ENCODE results near the gene PRODH. TPM values are rescaled to one million over a fixed set of nuclear protein-coding genes. Genes with fewer than 3 reads are reported as not detected.

Gene PRODH
- total RNA-seq, 1 donor from 2014 or later: 1.8 TPM

DNA sequence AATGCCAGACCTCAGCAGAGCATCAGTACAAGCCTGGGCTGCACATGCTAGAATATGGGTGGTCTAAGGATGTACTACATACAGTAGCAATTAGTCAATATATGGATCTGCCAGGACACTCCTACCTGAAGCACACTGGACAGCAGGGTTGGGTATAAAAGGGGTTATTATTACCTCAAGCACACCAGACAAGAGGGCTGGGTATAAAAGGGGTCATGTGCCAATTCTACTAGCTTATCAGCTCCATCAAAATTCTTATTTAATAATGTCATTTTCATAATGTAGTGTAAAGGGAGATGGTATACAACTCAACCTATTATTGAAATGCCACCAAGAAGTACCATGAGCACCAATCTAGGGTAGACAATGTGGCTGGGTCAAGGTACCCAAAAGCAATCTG is 44.7 kb upstream of the PRODH start:
- Mint-ChIP-seq H3K27me3 (ENCODE audit: unreplicated experiment) (no peaks in the 10 kb centered on the region), H3K27ac (ENCODE audit: unreplicated experiment) (no peak overlapping the region), H3K4me1 (ENCODE audit: unreplicated experiment) (no peaks in the 10 kb centered on the region), H3K36me3 (ENCODE audit: low read depth, unreplicated experiment) (no peaks in the 10 kb centered on the region), H3K9me3 (ENCODE audit: unreplicated experiment) (no peaks in the 10 kb centered on the region), H3K4me3 (ENCODE audit: unreplicated experiment) (no peak overlapping the region)
- no peak for DNase-seq (ENCODE audit: low spot score)
- TF ChIP-seq, protein P1, sequence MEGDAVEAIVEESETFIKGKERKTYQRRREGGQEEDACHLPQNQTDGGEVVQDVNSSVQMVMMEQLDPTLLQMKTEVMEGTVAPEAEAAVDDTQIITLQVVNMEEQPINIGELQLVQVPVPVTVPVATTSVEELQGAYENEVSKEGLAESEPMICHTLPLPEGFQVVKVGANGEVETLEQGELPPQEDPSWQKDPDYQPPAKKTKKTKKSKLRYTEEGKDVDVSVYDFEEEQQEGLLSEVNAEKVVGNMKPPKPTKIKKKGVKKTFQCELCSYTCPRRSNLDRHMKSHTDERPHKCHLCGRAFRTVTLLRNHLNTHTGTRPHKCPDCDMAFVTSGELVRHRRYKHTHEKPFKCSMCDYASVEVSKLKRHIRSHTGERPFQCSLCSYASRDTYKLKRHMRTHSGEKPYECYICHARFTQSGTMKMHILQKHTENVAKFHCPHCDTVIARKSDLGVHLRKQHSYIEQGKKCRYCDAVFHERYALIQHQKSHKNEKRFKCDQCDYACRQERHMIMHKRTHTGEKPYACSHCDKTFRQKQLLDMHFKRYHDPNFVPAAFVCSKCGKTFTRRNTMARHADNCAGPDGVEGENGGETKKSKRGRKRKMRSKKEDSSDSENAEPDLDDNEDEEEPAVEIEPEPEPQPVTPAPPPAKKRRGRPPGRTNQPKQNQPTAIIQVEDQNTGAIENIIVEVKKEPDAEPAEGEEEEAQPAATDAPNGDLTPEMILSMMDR (IDR thresholded peaks at IDR 0.05; ENCODE audit: unreplicated experiment): no peak

DNA sequence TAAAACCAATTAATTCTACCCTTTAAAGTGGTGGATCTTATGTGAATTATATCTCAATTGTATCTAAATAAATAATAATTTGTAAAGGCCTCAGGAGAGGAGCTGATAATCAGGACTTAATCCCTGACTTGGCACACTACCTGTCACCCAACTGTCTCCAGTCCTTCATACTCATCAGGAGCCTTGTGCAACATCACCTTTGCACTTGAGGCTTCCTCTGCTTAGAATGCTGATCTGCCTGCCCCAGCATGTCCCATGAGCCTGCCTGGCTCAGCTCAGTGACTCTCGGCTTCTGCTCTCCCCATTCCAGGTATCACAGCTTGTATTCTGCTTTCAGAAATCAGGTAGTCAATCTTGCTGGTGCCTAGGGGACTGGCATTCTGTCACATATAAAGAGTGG is 43.9 kb upstream of the PRODH start:
- Mint-ChIP-seq H3K4me3 (ENCODE audit: unreplicated experiment) (no peak overlapping the region), H3K4me1 (ENCODE audit: unreplicated experiment) (no peaks in the 10 kb centered on the region), H3K36me3 (ENCODE audit: low read depth, unreplicated experiment) (no peaks in the 10 kb centered on the region), H3K9me3 (ENCODE audit: unreplicated experiment) (no peaks in the 10 kb centered on the region), H3K27me3 (ENCODE audit: unreplicated experiment) (no peaks in the 10 kb centered on the region), H3K27ac (ENCODE audit: unreplicated experiment) (no peak overlapping the region)
- DNase-seq (ENCODE audit: low spot score): no peak
- TF ChIP-seq, protein P1 (IDR thresholded peaks at IDR 0.05; ENCODE audit: unreplicated experiment): no peak

DNA sequence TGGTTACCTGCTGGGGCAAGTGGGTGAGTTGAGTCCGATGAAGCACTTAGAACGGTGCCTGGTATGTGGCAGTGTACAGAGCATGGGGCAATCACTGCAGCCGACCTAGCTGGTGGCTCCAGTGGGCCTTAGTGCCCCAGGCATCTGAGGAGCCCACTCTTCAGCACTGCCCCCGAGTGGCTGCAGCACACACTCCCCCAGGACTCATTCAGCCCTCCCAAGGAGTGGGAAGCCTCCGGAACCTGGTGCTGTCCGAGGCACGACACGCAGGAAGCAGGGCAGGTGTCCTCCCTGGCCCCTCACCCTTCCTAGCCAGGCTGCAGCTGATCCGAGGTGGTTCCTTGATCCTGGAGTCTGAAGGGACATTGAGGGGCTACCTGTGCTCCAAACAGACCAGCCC is 42.4 kb upstream of the PRODH start:
- TF ChIP-seq, protein P1 (IDR thresholded peaks at IDR 0.05; ENCODE audit: unreplicated experiment): no peak
- no peaks in the 10 kb centered on the region for H3K36me3 Mint-ChIP-seq (ENCODE audit: low read depth, unreplicated experiment)
- no peaks in the 10 kb centered on the region for H3K4me1 Mint-ChIP-seq (ENCODE audit: unreplicated experiment)
- H3K4me3 Mint-ChIP-seq (ENCODE audit: unreplicated experiment): no peak overlapping the region
- H3K27me3 Mint-ChIP-seq (ENCODE audit: unreplicated experiment): no peaks in the 10 kb centered on the region
- no peaks in the 10 kb centered on the region for H3K9me3 Mint-ChIP-seq (ENCODE audit: unreplicated experiment)
- no peak for DNase-seq (ENCODE audit: low spot score)
- no peak overlapping the region for H3K27ac Mint-ChIP-seq (ENCODE audit: unreplicated experiment)

DNA sequence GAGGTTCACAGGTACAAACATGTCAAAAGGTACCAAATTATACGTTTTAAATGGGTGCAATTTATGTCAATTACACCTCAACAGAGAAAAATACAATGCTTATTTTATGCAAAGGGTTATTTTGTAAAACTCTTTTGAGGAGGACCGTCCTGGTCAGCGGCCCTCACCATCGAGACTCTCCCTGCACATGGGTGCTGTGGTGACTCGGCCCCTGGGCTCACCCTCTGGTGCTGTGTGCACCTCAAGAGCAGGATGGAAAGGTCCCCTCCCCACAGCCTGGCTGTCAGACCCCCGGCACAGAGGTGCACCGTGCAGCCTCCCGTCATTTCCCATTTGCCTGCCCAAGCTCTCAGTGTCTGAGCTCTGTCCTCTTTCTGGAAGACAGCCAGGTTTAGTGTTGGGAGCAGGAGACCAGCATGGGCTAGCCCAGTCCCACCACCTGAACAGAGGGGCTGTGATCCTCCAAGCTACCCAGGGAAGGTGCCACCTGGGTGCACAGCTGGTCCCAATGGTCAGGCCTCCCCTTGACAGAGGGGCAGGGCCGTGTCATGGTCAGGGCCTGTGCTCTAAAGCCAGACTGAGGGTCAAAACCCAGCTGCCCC is 41.8 kb upstream of the PRODH start:
- Mint-ChIP-seq H3K36me3 (ENCODE audit: low read depth, unreplicated experiment) (no peaks in the 10 kb centered on the region), H3K4me3 (ENCODE audit: unreplicated experiment) (no peak overlapping the region), H3K9me3 (ENCODE audit: unreplicated experiment) (no peaks in the 10 kb centered on the region), H3K27ac (ENCODE audit: unreplicated experiment) (no peak overlapping the region), H3K4me1 (ENCODE audit: unreplicated experiment) (no peaks in the 10 kb centered on the region), H3K27me3 (ENCODE audit: unreplicated experiment) (no peaks in the 10 kb centered on the region)
- TF ChIP-seq, protein P1 (IDR thresholded peaks at IDR 0.05; ENCODE audit: unreplicated experiment): no peak
- no peak for DNase-seq (ENCODE audit: low spot score)

DNA sequence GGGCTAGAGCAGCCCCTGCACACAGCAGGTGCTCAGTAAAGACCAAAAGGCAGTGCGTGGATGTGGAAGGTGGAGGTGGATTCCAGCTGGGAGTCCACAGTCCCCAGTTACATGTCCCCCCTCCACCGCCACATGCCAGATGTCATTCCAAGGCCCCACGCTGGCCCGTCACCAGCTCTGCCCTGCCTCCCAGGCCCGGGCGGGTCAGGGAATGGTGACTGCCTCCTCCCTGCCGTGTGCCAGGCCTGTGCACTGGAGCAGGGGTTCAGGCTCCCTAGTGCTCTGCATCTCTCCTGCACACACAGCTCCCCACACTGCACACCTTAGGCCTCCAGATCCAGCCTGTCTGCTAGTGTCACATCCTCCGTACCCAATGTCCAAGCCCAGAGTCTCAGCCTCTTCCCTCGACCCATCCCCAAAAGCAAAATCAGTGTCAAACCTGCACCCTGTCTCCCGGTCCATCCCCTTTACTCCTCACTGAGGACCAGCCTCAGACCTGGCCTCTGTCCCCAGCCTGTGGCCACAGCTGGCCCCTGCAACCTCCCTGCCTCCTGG is 40.2 kb upstream of the PRODH start:
- Mint-ChIP-seq H3K27ac (ENCODE audit: unreplicated experiment) (no peak overlapping the region), H3K4me3 (ENCODE audit: unreplicated experiment) (no peak overlapping the region), H3K4me1 (ENCODE audit: unreplicated experiment) (no peaks in the 10 kb centered on the region), H3K27me3 (ENCODE audit: unreplicated experiment) (no peaks in the 10 kb centered on the region), H3K36me3 (ENCODE audit: low read depth, unreplicated experiment) (no peaks in the 10 kb centered on the region), H3K9me3 (ENCODE audit: unreplicated experiment) (no peaks in the 10 kb centered on the region)
- no peak for DNase-seq (ENCODE audit: low spot score)
- TF ChIP-seq, protein P1 (IDR thresholded peaks at IDR 0.05; ENCODE audit: unreplicated experiment): no peak

Measured in endothelial cell (in vitro differentiated cells).